Measurements from ENCODE around the gene KCTD20. TPM values are rescaled to one million over a fixed set of nuclear protein-coding genes. Genes with fewer than 3 reads are reported as not detected.

KCTD20 gene
- total RNA-seq, 4 donors from 2014 or later, result 31.0 to 130 (median 46.4) TPM

DNA sequence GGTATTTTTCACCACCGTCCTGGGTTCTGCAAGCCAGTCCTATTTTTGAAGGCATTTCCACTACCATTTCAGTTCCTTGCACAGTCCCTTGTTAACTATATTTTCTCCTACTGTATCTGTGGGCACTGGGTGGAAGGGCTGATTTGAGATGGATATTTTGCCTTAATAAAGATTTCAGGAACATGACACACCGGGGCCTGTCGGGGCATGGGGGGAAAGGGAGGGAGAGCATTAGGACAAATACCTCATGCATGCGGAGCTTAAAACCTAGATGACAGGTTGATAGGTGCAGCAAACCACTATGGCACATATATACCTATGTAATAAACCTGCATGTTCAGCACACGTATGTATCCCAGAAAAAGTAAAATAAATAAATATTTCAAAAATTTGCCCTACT, 82.1 kb downstream of the KCTD20 start:
- Histone ChIP-seq H3K36me3 (no peaks in the 10 kb centered on the region), H3K27ac (no peak overlapping the region), H3K9me3 (no peaks in the 10 kb centered on the region), H3K4me3 (no peak overlapping the region), H3K4me1 (no peaks in the 10 kb centered on the region), H3K27me3 (no peaks in the 10 kb centered on the region)
- intact Hi-C loops (cut with DNase I; ENCODE audit: low total_unique reads), result no loop called here
- TF ChIP-seq, protein P1, sequence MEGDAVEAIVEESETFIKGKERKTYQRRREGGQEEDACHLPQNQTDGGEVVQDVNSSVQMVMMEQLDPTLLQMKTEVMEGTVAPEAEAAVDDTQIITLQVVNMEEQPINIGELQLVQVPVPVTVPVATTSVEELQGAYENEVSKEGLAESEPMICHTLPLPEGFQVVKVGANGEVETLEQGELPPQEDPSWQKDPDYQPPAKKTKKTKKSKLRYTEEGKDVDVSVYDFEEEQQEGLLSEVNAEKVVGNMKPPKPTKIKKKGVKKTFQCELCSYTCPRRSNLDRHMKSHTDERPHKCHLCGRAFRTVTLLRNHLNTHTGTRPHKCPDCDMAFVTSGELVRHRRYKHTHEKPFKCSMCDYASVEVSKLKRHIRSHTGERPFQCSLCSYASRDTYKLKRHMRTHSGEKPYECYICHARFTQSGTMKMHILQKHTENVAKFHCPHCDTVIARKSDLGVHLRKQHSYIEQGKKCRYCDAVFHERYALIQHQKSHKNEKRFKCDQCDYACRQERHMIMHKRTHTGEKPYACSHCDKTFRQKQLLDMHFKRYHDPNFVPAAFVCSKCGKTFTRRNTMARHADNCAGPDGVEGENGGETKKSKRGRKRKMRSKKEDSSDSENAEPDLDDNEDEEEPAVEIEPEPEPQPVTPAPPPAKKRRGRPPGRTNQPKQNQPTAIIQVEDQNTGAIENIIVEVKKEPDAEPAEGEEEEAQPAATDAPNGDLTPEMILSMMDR (IDR thresholded peaks at IDR 0.05), result no peak
- TF ChIP-seq POLR2A (IDR thresholded peaks at IDR 0.05), result no peak
- DNase-seq, result no peak

DNA sequence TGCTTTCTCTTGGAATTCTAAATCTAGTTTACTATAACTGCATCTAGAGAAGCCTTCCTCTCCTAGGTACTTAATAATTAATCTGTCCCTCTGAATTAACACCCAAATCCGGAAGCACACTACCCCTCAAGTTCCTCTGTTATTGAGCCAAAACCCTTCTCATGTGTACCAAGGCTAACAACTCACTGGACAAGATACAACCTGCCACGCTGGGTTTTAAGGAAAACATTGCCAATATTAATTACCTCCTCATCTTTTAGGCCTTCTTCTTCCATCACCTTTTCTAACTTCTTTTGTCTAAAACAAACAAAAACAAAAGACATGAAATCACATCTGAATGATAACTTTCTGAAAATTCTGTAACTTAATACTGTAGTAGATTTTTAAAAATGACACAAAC, 82.5 kb downstream of the KCTD20 start:
- Histone ChIP-seq H3K27ac (no peak overlapping the region), H3K36me3 (no peaks in the 10 kb centered on the region), H3K27me3 (no peaks in the 10 kb centered on the region), H3K4me3 (no peak overlapping the region), H3K9me3 (no peaks in the 10 kb centered on the region), H3K4me1 (no peaks in the 10 kb centered on the region)
- no peak for DNase-seq
- intact Hi-C loops (cut with DNase I; ENCODE audit: low total_unique reads), result no loop called here
- no peak for TF ChIP-seq POLR2A (IDR thresholded peaks at IDR 0.05)
- TF ChIP-seq, protein P1 (IDR thresholded peaks at IDR 0.05), result no peak

DNA sequence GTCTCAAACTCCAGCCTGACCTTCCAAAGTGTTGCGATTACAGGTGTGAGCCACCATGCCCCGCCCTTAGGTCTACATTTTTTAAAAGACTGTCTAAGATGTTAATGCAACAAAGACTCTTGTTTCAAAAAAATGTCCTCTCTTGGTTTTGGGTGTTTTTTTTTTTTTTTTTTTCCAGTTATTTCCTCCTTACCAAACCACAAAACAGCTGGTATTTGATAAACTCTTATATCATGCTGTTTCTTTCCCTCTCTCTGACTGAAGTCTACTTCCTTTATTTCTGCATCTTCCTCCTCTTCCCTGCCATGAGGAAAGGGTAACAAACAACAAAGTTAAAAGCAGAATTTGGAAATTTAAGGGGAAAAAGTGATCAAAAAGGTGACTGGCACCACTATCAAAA, 83.3 kb downstream of the KCTD20 start:
- no peak overlapping the region for H3K4me3 ChIP-seq
- H3K4me1 ChIP-seq, result no peaks in the 10 kb centered on the region
- TF ChIP-seq, protein P1 (IDR thresholded peaks at IDR 0.05), result no peak
- no peak for TF ChIP-seq POLR2A (IDR thresholded peaks at IDR 0.05)
- no peaks in the 10 kb centered on the region for H3K9me3 ChIP-seq
- intact Hi-C loops (cut with DNase I; ENCODE audit: low total_unique reads), result no loop called here
- DNase-seq, result no peak
- H3K27ac ChIP-seq, result no peak overlapping the region
- H3K27me3 ChIP-seq, result no peaks in the 10 kb centered on the region
- H3K36me3 ChIP-seq, result no peaks in the 10 kb centered on the region

DNA sequence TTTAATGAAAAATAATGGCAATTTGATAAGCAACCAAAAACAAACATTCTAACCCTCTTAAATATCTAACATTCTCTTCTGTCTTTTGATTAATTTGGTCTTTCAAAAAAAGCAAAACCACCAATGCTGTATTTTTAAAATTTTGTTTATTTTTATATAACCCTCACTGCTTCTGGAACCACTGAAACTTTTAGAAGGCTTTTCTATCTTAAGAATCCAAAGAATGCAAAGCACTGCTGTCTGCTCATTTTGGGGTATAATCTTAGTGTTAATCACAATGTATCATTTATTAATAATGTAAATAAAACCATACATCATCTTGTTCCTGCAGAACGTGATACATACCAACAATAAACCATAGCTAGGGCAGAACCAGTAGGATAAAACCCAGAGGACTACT, 90.5 kb downstream of the KCTD20 start:
- Histone ChIP-seq H3K9me3 (no peaks in the 10 kb centered on the region), H3K36me3 (no peaks in the 10 kb centered on the region), H3K27ac (no peak overlapping the region), H3K4me1 (no peaks in the 10 kb centered on the region), H3K27me3 (no peaks in the 10 kb centered on the region), H3K4me3 (no peak overlapping the region)
- no peak for DNase-seq
- intact Hi-C loops (cut with DNase I; ENCODE audit: low total_unique reads), result no loop called here
- TF ChIP-seq, protein P1 (IDR thresholded peaks at IDR 0.05), result no peak
- TF ChIP-seq POLR2A (IDR thresholded peaks at IDR 0.05), result no peak

DNA sequence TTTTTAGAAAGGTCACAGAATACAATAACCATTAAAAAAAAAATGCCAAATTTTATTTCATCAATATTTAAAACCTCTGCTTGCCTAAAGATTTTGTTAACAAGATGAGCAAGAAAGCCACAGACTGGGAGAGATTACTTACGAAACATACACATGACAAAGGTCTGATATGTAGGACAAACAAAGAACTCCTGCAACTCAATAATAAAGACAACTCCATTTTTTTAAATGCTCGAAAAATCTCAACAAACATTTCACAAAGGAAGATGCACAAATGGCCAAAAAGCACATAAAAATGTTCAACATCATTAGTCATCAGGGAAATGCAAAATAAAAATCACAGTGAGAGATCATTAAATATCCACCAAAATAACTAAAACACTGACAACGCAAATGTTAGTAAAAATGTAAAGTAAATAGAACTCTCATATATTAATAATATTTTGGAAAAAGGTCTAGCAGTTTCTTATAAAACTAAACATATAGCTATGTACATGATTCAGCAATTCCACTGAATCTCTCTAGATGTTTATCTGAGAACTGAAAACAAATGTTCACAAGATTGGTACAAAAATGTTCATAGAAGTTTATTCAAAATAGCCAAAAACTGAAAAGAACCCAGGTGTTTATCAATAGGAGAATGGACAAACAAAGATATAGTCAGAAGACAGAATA, 94.2 kb downstream of the KCTD20 start:
- no peak for DNase-seq
- intact Hi-C loops (cut with DNase I; ENCODE audit: low total_unique reads), result no loop called here
- Histone ChIP-seq H3K4me3 (no peak overlapping the region), H3K27ac (no peak overlapping the region), H3K4me1 (no peaks in the 10 kb centered on the region), H3K9me3 (no peaks in the 10 kb centered on the region), H3K36me3 (no peaks in the 10 kb centered on the region), H3K27me3 (no peaks in the 10 kb centered on the region)
- TF ChIP-seq POLR2A (IDR thresholded peaks at IDR 0.05), result no peak
- TF ChIP-seq, protein P1 (IDR thresholded peaks at IDR 0.05), result no peak
